ENCODE data around the gene NFYA. TPM values are rescaled to one million over a fixed set of nuclear protein-coding genes. Genes with fewer than 3 reads are reported as not detected.
A peak's percentile ranks its signal among the peaks of the same experiment; 100 is the strongest.

NFYA gene
- polyA plus RNA-seq, 2 of the 4 experiments (the other 2 are of a cell fraction): 11.2 to 17.0 TPM

DNA sequence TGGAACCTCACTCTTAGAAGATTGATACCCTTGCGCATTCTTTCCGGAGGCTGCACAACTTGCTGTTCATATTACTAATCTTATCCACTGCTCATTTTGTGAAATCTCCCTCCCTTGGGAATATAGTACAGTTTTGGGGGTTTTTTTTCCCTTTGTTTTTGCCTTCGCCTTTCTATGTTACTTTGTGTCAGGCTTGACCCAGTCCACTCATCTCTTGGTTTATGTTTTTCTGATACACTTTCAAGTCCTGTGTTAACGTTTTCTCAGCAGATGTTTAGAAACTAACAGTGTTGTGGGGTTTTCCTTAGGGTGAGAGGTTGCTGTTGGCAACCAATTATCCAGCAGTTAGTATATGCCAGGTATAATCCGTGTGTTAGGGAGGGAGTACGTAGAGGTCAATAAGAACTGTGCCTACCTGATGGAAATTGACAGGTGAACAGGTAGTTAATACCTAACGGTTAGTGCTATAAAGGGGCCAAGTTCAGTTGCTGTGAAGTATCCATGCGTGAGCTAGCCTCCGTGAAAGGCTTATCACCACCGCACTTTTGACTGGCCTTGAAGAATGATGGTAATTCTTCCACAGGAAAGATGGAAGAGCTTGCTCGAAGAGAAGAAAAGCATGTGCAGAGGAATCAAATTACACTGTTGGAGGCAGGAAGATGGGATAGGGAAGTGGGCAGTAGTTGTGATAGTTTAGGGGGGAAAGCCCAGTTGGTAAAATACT is 1.4 kb downstream of the NFYA start:
- CTCF ChIA-PET: interaction anchor here (0.9 kb wide), 1 partner anchor 34 kb away, joined by 3 read pairs; no protein-coding TSS in a partner anchor
- TF ChIP-seq, protein P1, sequence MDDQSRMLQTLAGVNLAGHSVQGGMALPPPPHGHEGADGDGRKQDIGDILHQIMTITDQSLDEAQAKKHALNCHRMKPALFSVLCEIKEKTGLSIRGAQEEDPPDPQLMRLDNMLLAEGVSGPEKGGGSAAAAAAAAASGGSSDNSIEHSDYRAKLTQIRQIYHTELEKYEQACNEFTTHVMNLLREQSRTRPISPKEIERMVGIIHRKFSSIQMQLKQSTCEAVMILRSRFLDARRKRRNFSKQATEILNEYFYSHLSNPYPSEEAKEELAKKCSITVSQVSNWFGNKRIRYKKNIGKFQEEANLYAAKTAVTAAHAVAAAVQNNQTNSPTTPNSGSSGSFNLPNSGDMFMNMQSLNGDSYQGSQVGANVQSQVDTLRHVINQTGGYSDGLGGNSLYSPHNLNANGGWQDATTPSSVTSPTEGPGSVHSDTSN (IDR thresholded peaks at IDR 0.05): no peak
- TF ChIP-seq FOSL2 (IDR thresholded peaks at IDR 0.05) (no peak), FOSL2 (CRISPR knock-in tag; IDR thresholded peaks at IDR 0.05) (no peak), CEBPB (IDR thresholded peaks at IDR 0.05) (no peak), ZC3H11A (IDR thresholded peaks at IDR 0.05) (no peak), CBX2 (IDR thresholded peaks at IDR 0.05; ENCODE audit: borderline replicate concordance, low read depth) (no peak), KDM5A (IDR thresholded peaks at IDR 0.05) (no peak), FOXS1 (CRISPR knock-in tag; IDR thresholded peaks at IDR 0.05) (no peak), NPAS2 (CRISPR knock-in tag; IDR thresholded peaks at IDR 0.05; ENCODE audit: borderline replicate concordance) (no peak)
- TF ChIP-seq, protein P2, sequence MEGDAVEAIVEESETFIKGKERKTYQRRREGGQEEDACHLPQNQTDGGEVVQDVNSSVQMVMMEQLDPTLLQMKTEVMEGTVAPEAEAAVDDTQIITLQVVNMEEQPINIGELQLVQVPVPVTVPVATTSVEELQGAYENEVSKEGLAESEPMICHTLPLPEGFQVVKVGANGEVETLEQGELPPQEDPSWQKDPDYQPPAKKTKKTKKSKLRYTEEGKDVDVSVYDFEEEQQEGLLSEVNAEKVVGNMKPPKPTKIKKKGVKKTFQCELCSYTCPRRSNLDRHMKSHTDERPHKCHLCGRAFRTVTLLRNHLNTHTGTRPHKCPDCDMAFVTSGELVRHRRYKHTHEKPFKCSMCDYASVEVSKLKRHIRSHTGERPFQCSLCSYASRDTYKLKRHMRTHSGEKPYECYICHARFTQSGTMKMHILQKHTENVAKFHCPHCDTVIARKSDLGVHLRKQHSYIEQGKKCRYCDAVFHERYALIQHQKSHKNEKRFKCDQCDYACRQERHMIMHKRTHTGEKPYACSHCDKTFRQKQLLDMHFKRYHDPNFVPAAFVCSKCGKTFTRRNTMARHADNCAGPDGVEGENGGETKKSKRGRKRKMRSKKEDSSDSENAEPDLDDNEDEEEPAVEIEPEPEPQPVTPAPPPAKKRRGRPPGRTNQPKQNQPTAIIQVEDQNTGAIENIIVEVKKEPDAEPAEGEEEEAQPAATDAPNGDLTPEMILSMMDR (IDR thresholded peaks at IDR 0.05): no peak
- TF ChIP-seq, protein P3, sequence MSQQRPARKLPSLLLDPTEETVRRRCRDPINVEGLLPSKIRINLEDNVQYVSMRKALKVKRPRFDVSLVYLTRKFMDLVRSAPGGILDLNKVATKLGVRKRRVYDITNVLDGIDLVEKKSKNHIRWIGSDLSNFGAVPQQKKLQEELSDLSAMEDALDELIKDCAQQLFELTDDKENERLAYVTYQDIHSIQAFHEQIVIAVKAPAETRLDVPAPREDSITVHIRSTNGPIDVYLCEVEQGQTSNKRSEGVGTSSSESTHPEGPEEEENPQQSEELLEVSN (IDR thresholded peaks at IDR 0.05; ENCODE audit: borderline replicate concordance, low read depth): no peak
- TF ChIP-seq, protein P4, sequence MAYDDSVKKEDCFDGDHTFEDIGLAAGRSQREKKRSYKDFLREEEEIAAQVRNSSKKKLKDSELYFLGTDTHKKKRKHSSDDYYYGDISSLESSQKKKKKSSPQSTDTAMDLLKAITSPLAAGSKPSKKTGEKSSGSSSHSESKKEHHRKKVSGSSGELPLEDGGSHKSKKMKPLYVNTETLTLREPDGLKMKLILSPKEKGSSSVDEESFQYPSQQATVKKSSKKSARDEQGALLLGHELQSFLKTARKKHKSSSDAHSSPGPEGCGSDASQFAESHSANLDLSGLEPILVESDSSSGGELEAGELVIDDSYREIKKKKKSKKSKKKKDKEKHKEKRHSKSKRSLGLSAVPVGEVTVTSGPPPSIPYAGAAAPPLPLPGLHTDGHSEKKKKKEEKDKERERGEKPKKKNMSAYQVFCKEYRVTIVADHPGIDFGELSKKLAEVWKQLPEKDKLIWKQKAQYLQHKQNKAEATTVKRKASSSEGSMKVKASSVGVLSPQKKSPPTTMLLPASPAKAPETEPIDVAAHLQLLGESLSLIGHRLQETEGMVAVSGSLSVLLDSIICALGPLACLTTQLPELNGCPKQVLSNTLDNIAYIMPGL (CRISPR knock-in tag; IDR thresholded peaks at IDR 0.05; ENCODE audit: borderline replicate concordance): no peak
- TF ChIP-seq, protein P5, sequence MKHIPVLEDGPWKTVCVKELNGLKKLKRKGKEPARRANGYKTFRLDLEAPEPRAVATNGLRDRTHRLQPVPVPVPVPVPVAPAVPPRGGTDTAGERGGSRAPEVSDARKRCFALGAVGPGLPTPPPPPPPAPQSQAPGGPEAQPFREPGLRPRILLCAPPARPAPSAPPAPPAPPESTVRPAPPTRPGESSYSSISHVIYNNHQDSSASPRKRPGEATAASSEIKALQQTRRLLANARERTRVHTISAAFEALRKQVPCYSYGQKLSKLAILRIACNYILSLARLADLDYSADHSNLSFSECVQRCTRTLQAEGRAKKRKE (CRISPR knock-in tag; IDR thresholded peaks at IDR 0.05; ENCODE audit: low read depth): no peak
- H3K4me2 ChIP-seq: peak overlapping the region; percentile 93
- H3K27ac ChIP-seq: peak overlapping the region; percentile 98 to 99
- POLR2A ChIA-PET: no interaction called here
- peaks cover 22% of the 10 kb centered on the region; the same call in 2 of the 3 replicates for H3K4me1 ChIP-seq
- 15% methylated on average over 11 of the region's 11 CpGs for WGBS (ENCODE audit: missing lambda C conversion rate)
- H3K4me3 ChIP-seq: peak overlapping the region; percentile 97
- DNase-seq (ENCODE audit: low read depth in 1 of 2, low spot score in 1 of 2) (no peak), FAIRE-seq (no peak), ATAC-seq (no peak)
- H3K9me3 ChIP-seq: no peaks in the 10 kb centered on the region

DNA sequence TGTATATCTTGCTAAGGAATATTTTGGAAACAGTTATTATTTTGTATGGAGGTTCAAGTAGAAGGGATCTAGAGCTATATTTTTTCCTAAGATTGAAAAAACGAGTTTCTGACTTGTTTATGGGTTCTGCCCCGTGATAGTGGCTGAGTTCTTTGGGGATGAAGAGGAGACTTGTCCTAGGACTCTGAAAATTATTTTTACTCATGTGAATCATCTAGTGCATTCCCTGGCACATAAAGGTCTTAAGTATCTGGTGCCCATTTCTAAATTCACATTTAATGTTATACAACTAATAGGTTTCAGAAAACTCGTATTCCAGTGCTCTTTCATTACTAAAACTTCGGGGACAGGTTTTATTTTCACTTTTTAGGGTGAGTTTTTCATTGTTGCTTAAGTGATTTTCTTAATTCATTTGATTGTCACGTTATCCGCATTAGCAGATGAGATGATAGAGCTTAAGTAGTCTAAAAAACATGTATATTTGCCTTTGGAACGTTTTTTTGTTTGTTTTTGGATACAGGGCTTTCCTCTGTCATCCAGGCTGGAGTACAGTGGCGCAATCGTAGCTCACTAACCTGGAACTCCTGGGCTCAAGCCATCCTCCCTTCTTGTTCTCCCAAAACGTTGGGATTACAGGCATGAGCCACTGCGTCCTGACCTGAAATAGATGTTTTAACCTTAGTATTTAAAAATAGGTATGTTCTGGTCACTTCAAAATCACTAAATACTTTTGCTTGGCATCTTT is 2.1 kb downstream of the NFYA start:
- 46% methylated on average over 11 of the region's 11 CpGs for WGBS (ENCODE audit: missing lambda C conversion rate)
- DNase-seq (ENCODE audit: low read depth in 1 of 2, low spot score in 1 of 2) (no peak), ATAC-seq (no peak), FAIRE-seq (no peak)
- Histone ChIP-seq H3K4me3 (peak overlapping the region; percentile 97), H3K4me1 (peaks cover 22% of the 10 kb centered on the region; the same call in 2 of the 3 replicates), H3K27ac (peak overlapping the region in 1 of 2 experiments; percentile 99; a peak in 3 of 6 replicates), H3K9me3 (no peaks in the 10 kb centered on the region), H3K4me2 (peak overlapping the region; percentile 93)
- ChIA-PET CTCF (interaction anchor here (0.7 to 0.9 kb wide), 2 partner anchors 35 to 1728 kb away, joined by 3 to 4 read pairs; no protein-coding TSS in a partner anchor), POLR2A (no interaction called here)
- TF ChIP-seq CHD2 (IDR thresholded peaks at IDR 0.05; ENCODE audit: low read length, partially characterized antibody): no peak
- no peak for TF ChIP-seq GATA3 (IDR thresholded peaks at IDR 0.05; ENCODE audit: borderline replicate concordance)
- no peak for TF ChIP-seq FOXS1 (CRISPR knock-in tag; IDR thresholded peaks at IDR 0.05)
- TF ChIP-seq, protein P3 (IDR thresholded peaks at IDR 0.05; ENCODE audit: borderline replicate concordance, low read depth): no peak
- TF ChIP-seq CHD4 (IDR thresholded peaks at IDR 0.05; ENCODE audit: borderline replicate concordance): no peak
- no peak for TF ChIP-seq CBX8 (IDR thresholded peaks at IDR 0.05)
- no peak for TF ChIP-seq ZFP36 (IDR thresholded peaks at IDR 0.05; ENCODE audit: borderline replicate concordance, partially characterized antibody)

Measured in A549 (cell line).